Measurements from ENCODE around the gene KCNE3.

- TF ChIP-seq POLR2A (IDR thresholded peaks at IDR 0.05; ENCODE audit: extremely low read depth, insufficient read length) (no peak), CTCF (IDR thresholded peaks at IDR 0.05; ENCODE audit: low read depth, low read length) (peak; percentile 87), MYC (IDR thresholded peaks at IDR 0.05; ENCODE audit: low read depth, low read length) (no peak)
- TF ChIP-seq, protein P1, sequence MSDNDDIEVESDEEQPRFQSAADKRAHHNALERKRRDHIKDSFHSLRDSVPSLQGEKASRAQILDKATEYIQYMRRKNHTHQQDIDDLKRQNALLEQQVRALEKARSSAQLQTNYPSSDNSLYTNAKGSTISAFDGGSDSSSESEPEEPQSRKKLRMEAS (IDR thresholded peaks at IDR 0.05; ENCODE audit: low read depth, low read length): no peak
Observed at GRCh38 chr11:74453373-74453975, 13.9 kb downstream of the KCNE3 start.

All from NB4 (cell line).